Measurements from ENCODE around the gene UQCC5.

GRCh38 chr3:52532838-52533622 is 3.4 kb upstream of the UQCC5 start:
- TF ChIP-seq, protein P1, sequence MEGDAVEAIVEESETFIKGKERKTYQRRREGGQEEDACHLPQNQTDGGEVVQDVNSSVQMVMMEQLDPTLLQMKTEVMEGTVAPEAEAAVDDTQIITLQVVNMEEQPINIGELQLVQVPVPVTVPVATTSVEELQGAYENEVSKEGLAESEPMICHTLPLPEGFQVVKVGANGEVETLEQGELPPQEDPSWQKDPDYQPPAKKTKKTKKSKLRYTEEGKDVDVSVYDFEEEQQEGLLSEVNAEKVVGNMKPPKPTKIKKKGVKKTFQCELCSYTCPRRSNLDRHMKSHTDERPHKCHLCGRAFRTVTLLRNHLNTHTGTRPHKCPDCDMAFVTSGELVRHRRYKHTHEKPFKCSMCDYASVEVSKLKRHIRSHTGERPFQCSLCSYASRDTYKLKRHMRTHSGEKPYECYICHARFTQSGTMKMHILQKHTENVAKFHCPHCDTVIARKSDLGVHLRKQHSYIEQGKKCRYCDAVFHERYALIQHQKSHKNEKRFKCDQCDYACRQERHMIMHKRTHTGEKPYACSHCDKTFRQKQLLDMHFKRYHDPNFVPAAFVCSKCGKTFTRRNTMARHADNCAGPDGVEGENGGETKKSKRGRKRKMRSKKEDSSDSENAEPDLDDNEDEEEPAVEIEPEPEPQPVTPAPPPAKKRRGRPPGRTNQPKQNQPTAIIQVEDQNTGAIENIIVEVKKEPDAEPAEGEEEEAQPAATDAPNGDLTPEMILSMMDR (IDR thresholded peaks at IDR 0.05 in 8 of 11, conservative IDR thresholded peaks at IDR 0.05 in 3 of 11): no peak
- TF ChIP-seq POLR2A (IDR thresholded peaks at IDR 0.05) (no peak), POLR2AphosphoS5 (IDR thresholded peaks at IDR 0.05) (no peak)

Measured in spleen (tissue), 7 donors.